Peyer's patch (tissue), 4 donors: ENCODE data around the gene ZC2HC1B.
A peak's percentile ranks its signal among the peaks of the same experiment; 100 is the strongest.

ENCODE experiments used
- POLR2A ChIP-seq, 2 donors: fragments of 450-650 bp; IDR thresholded peaks; one replicate each; pipeline ENCODE4 v1.5.1; 2017; ENCODE audit warnings: antibody characterized with exemption in 2 of 2, mild to moderate bottlenecking in 2 of 2, moderate library complexity in 2 of 2
- TF ChIP-seq, protein P1 (sequence below), 6 experiments: fragments of 450-650 bp in 4 of 6; fragments of 200-600 bp in 2 of 6; sonication (generic) in 1 of 6; IDR thresholded peaks; one replicate each; pipeline ENCODE4 v1.5.1; 2017 to 2019; ENCODE audit warnings: antibody characterized with exemption in 6 of 6, mild to moderate bottlenecking in 3 of 6, moderate library complexity in 1 of 6

DNA sequence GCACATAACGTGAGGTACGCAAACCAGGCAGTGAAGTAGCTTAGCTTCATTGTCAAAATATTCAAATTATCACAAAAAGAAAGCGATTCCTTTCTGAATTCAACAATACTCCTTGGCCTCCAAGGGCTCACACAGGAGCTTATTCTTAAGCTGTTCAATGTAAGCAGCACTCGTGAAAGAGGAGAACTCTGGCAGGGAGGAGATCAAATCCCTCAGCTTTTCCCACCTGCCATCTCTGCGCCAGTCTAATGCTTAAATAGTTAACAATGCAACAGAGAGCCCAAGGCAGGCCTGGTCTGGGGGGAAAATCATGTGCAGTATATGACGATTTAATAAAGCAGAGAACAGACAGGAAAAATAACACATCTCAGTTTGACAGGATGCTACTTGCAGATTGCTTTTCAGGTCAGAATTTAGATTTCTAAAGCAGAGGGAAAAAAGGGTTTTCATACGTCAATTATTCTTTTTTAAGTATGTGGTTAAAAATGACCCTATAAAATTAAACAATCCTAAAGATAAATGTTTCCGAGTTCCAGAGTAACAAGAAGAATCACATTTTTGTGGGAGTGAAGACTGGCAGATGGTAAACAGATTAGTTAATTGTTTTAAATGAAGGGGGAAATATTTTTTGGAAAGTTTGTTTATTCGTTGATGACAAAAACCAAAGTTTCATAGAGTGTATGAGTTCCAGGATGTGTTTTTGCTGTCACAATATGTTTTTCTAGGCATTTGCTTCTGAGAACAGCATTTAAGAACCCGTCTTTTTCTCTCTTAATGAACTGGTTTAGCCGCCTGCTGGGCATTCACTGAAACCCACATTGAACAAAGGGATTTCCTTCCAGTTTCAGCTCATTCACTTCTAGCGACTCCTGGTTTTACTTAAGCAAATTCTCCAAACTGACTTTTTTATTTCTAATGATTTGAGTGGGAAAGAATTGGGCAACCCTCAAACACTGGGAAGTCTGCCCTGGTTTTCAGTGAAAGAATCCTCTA is 97.9 kb downstream of the ZC2HC1B start:
- TF ChIP-seq, protein P1, sequence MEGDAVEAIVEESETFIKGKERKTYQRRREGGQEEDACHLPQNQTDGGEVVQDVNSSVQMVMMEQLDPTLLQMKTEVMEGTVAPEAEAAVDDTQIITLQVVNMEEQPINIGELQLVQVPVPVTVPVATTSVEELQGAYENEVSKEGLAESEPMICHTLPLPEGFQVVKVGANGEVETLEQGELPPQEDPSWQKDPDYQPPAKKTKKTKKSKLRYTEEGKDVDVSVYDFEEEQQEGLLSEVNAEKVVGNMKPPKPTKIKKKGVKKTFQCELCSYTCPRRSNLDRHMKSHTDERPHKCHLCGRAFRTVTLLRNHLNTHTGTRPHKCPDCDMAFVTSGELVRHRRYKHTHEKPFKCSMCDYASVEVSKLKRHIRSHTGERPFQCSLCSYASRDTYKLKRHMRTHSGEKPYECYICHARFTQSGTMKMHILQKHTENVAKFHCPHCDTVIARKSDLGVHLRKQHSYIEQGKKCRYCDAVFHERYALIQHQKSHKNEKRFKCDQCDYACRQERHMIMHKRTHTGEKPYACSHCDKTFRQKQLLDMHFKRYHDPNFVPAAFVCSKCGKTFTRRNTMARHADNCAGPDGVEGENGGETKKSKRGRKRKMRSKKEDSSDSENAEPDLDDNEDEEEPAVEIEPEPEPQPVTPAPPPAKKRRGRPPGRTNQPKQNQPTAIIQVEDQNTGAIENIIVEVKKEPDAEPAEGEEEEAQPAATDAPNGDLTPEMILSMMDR (IDR thresholded peaks at IDR 0.05): peak in 1 of 6 experiments; percentile 19
- no peak for TF ChIP-seq POLR2A (IDR thresholded peaks at IDR 0.05)
